GM18498 (cell line): ENCODE data around the gene RHBDL1.

Experiments used
- ATAC-seq: cut with Tn5 transposase; IDR thresholded peaks from one replicate; pipeline ENCODE4 v1.9.1; 2021; ENCODE audit warnings: mild to moderate bottlenecking, moderate library complexity; ENCODE audit not compliant: unreplicated experiment

Gene RHBDL1

DNA sequence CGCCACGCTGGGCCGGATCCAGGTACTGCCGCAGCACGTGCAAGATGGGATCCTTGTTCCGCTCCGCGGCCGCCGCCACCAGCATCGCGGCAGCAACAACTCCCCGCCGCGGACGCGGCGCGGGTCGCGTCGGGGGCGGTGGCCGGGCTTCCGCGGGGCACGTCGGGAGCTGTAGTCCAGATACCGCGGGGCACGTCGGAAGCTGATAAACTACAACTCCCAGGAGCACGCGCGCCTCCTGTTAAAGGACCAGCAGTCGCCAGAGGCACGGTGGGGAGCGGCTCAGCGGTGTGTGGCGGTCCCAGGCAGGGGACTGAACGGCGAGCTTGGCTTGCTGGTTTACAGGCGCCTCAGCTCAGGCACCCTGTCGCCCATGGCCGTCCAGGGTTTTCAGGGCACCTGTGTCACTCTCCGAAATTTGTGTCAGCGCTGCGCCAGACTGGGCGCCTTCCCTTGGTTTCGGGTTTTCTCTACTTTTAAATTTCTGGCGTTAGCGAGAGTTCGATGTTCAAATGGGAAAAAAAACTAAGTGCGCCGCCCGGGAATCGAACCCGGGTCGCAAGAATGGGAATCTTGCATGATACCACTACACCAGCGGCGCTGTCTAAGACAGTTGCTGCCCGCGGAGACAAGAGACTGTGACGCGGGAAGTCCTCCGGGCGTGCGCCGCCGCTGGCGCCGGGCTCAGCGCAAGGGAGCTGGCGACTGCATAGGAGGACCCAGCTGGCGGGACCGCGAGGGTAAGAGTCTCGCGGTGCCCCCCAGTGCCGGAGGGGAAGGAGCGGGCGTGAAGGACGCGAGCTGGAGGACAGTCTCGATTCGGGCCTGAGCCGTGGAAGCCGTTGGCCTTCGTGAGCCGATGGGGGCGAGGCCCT is 39.0 kb upstream of the RHBDL1 start, which contains the start of gene METTL26:
Gene METTL26 (minus strand): TSS at position 100 of the 875 bp plus-strand sequence. CDS start 15 bp downstream, at position 85.
- ATAC-seq = peak; percentile 75

DNA sequence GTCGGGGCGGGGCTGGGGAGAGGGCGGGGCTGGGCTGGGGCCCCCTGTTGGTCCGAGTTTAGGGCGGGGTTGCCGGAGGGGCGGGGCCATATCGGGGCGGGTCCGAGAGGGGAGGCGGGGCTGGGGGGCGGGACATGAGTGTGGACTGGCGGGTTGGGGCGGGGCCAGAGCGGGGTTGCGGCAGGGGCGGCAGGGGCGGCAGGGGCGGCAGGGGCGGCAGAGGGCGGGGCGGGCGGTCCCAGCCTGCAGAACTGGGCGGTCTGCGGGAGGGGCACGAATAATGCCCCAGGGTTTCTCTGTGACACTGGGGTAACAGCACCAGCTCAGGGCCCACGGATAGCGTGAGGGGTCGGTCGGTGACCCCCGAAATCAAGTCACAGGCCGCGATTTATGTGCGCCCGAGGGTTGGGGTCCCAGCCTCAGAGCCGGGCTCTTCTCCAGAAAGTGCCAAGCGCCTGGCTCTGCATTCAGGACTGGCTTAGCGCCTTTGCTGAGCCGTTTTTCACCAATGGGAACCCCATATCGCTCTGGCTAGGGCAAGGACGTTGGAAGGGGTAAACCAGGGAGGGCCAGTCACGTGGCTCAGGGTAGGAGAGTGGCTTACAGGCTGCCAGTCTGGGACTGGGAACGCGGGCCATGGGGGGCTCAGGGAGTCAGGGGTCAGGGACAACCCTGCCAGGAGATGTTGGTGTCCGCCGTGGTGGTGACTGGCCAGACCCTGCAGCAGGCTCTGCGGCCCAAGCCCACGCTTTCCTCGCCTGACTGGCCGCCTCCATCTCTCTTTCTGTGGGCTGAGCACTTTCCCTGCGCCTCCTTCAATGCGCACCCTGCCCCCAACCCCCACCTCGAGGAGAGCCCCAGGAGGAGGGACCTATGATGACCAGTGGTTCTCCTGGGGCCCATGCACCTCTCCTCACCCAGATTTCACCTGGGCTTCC is 38.1 kb upstream of the RHBDL1 start:
- no peak for ATAC-seq

- no peak for ATAC-seq
Observed at GRCh38 chr16:638034-638543, 37.4 kb upstream of the RHBDL1 start.

GRCh38 chr16:638836-639235 is 36.6 kb upstream of the RHBDL1 start:
- no peak for ATAC-seq

DNA sequence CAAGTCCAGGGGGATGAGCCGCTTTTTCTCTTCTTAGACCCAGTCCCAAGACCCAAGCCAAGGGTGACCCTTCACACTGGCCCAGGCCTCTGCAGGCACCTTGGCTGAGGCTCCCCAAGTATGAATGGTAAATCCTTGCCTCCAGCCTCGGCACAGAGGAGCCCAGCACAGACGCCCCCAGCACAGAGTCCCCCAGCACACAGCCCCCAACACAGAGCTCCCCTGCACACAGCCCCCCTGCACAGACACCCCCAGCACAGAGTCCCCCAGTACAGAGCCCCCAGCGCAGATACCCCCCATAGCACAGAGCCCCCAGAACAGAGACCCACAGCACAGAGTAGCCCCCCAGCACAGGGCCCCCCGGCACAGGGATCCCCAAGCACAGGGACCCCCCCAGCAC is 34.9 kb upstream of the RHBDL1 start:
- no peak for ATAC-seq

GRCh38 chr16:641326-642188 is 33.9 kb upstream of the RHBDL1 start, which contains the start of gene MCRIP2:
MCRIP2 (plus strand) TSS chr16:641828; CDS start chr16:641992, 164 bp downstream.
- peak; percentile 54 for ATAC-seq

GRCh38 chr16:642189-643049 is 33.1 kb upstream of the RHBDL1 start:
- peak; percentile 46 for ATAC-seq

- ATAC-seq = no peak
Observed at GRCh38 chr16:643050-643368, 32.5 kb upstream of the RHBDL1 start.

DNA sequence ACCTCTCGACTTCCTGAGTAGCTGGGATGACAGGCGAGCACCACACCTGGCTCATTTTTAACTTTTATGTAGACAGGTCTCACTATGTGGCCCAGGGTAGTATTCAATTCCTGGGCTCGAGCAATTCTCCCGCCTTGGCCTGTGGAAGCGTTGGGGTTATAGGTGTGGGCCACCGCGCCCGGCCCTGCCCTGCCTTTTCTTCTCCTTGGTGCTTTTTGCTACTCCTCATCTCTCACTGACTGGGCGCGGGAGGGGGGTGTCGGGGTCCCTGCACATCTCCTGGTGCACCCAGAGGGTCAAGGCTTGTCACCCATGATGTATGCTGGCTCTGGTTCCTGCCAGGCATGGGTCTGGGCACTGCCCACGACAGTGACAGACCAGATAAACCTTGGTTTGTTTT is 30.9 kb upstream of the RHBDL1 start:
- ATAC-seq = no peak

GRCh38 chr16:645852-646678 is 29.4 kb upstream of the RHBDL1 start:
- no peak for ATAC-seq

- no peak for ATAC-seq
Observed at GRCh38 chr16:646679-647172, 28.7 kb upstream of the RHBDL1 start.

- ATAC-seq = no peak
Observed at GRCh38 chr16:647173-647902, 28.1 kb upstream of the RHBDL1 start.

DNA sequence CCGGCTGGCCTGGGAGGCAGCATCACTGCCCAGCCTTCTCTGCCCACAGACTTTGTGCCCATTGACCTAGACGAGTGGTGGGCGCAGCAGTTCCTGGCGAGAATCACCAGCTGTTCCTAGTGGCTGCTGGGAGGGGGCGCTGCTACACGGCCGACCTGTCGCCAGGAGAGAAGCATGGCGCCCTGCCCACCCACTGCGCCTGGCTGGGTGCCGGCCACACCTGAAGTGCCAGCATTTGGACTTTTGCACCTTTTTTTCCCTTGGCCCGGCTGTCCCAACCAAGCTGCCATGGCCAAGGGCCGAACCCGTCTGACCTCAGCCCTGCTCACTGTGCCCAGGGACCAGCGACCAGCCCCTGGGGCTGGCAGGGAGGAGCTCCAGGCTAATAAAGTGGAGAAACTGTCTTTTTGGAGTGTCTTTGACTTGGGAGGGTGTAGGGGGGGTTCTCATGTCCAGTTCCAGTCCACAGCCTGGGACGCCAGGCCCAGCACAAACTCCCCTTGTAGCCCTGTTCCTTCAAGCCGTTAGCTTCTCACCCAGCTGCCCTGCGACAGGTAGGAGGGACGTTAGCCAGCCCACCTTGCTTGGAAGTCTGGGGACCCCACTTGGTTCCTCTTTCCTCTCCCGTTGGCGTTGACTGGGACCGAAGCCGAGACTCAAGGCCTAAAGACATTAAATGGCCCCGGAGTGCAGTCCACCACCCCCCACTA is 27.2 kb upstream of the RHBDL1 start:
- ATAC-seq = no peak

DNA sequence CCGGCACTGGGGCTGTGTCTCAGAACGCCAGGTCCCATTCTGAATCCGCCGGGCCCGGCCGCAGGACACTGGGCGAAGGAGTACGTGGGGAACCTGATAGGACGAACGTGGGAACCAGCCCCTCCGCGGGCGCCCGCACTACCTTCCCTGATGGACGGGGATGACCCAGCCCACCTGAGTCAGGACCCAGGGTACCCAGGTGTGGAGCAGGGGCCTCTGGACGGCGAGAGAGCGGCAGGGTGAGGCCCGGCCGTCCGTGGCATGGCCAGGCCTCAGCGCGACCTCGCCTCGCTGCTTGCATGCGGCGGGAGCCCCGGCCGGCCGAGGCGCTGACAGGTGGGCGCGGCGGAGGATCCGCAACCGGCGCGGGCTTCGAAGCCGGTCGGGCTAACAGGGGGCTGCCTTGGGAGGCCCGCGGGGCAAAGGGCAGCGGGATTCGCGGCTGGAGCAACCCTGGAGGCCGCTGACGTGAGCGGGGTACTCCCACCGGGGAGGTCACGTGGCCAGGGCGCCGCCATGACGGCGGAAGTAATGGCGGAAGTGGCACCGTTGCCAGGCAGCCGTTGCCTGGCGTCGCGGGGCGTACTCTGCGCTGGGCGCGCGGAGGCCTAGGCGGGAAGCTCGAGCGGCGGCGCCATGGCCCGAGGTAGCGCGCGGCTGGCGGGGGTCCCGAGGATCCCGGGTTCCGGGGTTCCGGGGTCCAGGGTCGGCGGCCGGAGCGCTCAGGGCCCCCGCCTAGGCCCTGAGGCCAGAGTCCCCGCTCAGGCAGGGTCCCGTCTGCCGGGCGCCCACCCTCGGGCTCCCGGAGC is 26.5 kb upstream of the RHBDL1 start, which contains the start of gene WDR90:
Gene WDR90 (plus strand): TSS at position 585 of the 809 bp plus-strand sequence. CDS start 52 bp downstream, at position 637.
- peak; percentile 78 for ATAC-seq

DNA sequence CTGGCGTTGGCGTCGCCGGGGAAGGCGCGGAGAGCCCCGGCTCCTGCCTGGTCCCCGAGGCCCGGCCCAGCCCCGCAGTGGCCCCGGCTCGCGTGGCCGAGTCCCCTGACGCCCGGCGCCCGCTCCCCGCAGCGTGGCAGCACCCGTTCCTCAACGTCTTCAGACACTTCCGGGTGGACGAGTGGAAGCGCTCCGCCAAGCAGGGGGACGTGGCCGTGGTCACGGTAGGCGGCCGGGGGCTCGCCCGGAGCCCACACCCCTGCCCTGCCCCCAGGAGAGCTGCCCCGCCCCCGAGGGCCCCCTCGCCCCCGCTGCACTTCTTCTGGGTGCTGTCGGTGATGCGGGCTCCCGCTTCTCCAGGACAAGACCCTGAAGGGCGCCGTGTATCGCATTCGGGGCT is 25.8 kb upstream of the RHBDL1 start:
- ATAC-seq = peak; percentile 18

DNA sequence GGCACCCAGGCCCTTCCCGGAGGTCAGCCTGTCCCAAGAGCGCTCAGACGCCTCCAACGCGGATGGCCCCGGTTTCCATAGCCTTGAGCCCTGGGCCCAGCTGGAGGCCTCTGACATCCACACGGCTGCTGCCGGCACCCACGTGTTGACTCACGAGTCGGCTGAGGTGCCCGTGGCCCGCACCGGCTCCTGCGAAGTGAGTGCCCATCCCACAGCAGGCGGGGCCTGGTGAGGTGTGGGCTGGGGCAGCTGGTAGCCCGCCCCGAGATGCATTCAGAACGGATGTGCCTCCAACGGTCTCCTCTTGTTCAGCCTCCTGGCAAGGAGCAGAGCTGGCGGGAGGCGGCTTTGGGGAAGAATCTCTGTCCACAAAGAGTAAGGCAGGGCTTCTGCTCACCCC is 23.6 kb upstream of the RHBDL1 start:
- no peak for ATAC-seq
